ENCODE data around the gene MRPL53. TPM values are rescaled to one million over a fixed set of nuclear protein-coding genes. Genes with fewer than 3 reads are reported as not detected.
A peak's percentile ranks its signal among the peaks of the same experiment; 100 is the strongest.

The MRPL53 gene
- total and polyA plus RNA-seq, 2 of the 13 experiments (the other 11 are each of a cell fraction or from before 2014, with no cell fraction given) = 34.3 to 51.9 TPM

GRCh38 chr2:74424139-74424992 is 48.1 kb downstream of the MRPL53 start (continued):
- TF ChIP-seq ZNF20 (CRISPR knock-in tag; IDR thresholded peaks at IDR 0.05) = no peak
- peak; percentile 53; the same call in 1 of the 2 replicates for TF ChIP-seq ZFP91 (CRISPR knock-in tag; IDR thresholded peaks at IDR 0.05; ENCODE audit: borderline replicate concordance)
- peak; percentile 89 for TF ChIP-seq RBM22 (optimal IDR thresholded peaks at IDR 0.05; ENCODE audit: low read length)
- no peak for TF ChIP-seq PCBP1 (IDR thresholded peaks at IDR 0.05; ENCODE audit: borderline replicate concordance, low read depth, low read length)
- TF ChIP-seq THAP11 (CRISPR knock-in tag; IDR thresholded peaks at IDR 0.05) = no peak
- TF ChIP-seq MYC (CRISPR knock-in tag; IDR thresholded peaks at IDR 0.05; ENCODE audit: borderline replicate concordance) = no peak
- no peak for TF ChIP-seq ZNF710 (CRISPR knock-in tag; IDR thresholded peaks at IDR 0.05; ENCODE audit: borderline replicate concordance)
- peak; percentile 90 for TF ChIP-seq ZBTB33 (CRISPR knock-in tag; IDR thresholded peaks at IDR 0.05)
- no peak for TF ChIP-seq LBX2 (CRISPR knock-in tag; IDR thresholded peaks at IDR 0.05; ENCODE audit: borderline replicate concordance)
- no peak for TF ChIP-seq PTBP1 (IDR thresholded peaks at IDR 0.05; ENCODE audit: low read depth, low read length, poor library complexity, severe bottlenecking)
- no peak for TF ChIP-seq DNMT3B (CRISPR knock-in tag; conservative IDR thresholded peaks at IDR 0.05)

Data from HepG2 (cell line).